Retinal pigment epithelial cell (primary cell): Measurements from ENCODE around the gene ARHGAP24.
A peak's percentile ranks its signal among the peaks of the same experiment; 100 is the strongest.

Experiments
- DNase-seq: peaks from one replicate; pipeline ENCODE4 v3.0.0-alpha.2; 2010; ENCODE audit warnings: low read depth
- H3K4me3 ChIP-seq: 2 replicates; pipeline ENCODE4 v1.5.1; 2011; ENCODE audit warnings: mild to moderate bottlenecking, low read length, control low read depth, moderate library complexity
- TF ChIP-seq, protein P1 (sequence below): conservative IDR thresholded peaks from 2 replicates; pipeline ENCODE4 v1.5.1; 2011; ENCODE audit warnings: low read depth, low read length, control low read depth, inconsistent platforms

The ARHGAP24 gene

DNA sequence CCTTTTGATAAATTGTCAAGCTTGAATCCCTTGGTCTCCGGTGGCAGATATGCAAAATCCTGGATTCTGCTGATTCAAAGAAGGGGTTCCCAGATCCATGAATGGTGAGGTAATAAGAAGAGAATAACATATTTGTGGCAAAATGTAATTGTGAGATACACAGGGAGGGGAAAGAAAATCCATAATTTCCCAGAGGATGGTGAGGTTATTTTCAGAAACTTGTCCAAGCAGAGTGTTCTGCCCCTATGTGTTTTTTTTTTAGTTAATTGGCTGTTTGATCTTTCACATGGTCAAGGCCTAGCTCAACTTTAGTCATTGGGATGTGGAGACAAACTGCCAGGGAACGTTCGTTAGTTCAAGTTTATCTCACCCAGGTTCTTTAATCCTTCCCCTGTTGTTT is 476.1 kb downstream of the ARHGAP24 start:
- TF ChIP-seq, protein P1, sequence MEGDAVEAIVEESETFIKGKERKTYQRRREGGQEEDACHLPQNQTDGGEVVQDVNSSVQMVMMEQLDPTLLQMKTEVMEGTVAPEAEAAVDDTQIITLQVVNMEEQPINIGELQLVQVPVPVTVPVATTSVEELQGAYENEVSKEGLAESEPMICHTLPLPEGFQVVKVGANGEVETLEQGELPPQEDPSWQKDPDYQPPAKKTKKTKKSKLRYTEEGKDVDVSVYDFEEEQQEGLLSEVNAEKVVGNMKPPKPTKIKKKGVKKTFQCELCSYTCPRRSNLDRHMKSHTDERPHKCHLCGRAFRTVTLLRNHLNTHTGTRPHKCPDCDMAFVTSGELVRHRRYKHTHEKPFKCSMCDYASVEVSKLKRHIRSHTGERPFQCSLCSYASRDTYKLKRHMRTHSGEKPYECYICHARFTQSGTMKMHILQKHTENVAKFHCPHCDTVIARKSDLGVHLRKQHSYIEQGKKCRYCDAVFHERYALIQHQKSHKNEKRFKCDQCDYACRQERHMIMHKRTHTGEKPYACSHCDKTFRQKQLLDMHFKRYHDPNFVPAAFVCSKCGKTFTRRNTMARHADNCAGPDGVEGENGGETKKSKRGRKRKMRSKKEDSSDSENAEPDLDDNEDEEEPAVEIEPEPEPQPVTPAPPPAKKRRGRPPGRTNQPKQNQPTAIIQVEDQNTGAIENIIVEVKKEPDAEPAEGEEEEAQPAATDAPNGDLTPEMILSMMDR, result no peak
- DNase-seq, result no peak
- no peak overlapping the region for H3K4me3 ChIP-seq

DNA sequence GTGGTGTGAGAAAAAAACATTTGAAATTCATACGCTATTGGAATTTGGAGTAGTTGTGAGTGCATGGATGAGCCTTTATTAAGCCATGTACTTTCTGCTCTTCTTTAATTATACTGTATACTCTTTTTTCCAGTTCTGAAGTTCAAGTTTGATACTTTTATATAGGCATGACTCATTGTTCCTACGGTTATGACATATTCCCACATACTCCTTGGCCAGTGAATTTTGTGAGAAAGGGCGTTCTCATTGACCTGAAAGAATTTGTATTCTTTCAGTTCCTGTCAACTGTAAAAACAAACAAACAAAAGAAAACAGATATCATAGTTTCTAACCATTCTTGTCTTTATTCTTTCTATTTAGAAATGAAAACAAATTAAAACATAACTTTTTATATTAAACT is 477.6 kb downstream of the ARHGAP24 start:
- H3K4me3 ChIP-seq, result no peak overlapping the region
- DNase-seq, result peak; percentile 51
- TF ChIP-seq, protein P1, result no peak

DNA sequence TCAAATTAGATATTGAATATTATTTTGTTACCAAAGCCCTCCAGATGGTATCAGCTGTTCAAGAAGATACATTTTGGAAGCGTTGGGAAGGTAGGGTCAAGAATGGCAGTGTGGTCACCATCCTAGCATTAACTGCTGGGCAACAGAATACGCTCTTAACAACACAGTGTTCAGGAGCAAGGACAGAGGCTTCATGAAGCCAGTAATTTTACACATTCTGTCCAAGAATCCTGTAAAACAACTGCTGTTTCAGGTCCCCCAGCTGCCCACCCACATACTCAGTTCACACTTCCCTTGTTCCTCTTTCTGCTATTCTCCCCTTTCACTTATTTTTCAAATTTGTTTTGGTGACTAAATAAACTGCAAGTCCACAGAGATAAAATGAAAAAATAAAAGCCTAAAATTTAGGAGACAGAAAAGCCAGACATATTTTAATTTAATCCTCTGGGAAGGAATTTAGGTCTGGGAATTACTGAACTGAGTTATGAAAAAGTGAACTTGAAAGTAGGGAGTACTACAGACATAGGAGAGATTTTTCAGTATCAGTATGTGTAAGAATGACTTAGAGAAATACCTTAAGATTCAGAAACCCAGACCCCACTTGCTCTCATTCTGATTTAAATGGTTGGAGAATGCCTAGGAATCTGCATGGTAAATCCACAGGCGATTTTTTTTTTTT is 478.2 kb downstream of the ARHGAP24 start:
- TF ChIP-seq, protein P1, result no peak
- no peak for DNase-seq
- no peak overlapping the region for H3K4me3 ChIP-seq

DNA sequence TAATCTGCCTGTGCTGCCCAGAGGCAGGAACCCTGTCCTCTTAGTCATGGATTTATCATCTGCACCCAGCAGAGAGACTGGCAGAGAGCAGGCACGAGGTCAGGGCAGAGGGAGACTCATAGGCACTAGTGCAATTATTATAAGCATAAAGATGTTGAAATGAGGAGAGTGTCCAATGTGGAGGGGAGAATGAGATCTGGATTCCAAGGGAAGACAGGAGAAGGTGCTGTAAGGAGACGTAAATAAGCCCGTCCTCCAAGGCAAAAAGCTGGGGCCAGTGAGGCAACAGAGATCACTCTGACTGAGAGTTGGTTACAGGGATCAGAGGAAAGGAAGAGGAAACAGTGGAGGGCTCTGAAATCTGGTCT is 478.7 kb downstream of the ARHGAP24 start:
- peak; percentile 95 for DNase-seq
- no peak overlapping the region for H3K4me3 ChIP-seq
- TF ChIP-seq, protein P1, result no peak

DNA sequence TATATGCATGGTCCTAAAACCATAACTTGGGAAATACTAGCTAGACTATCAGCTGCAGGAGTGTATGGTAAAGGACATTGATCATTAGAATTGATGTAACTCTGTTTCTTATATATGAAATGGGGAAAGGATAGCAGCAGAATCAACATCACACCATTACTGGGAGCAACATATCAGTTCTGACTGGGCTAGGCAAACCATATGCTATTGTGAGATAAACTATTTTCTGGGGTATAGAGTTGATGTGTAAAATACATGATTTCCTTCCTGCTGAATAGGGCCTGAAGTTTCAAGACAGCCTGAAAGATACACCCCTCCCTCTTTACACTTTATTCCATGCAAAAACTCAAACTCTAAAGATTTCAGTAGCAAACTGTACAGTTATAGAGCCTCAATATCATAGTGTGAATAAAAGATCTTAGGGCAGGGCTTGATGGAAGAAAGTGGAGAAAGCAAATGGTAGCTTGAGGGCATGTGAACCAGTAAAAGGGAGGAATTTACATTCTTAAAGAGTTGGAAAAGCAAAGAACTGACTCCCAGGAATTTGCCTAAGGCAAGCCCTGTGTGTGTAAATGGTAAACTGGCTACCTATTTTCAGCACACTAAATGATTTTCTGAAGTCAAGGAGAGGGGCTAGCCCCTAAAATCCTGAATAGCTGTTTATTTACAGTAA is 480.8 kb downstream of the ARHGAP24 start:
- H3K4me3 ChIP-seq, result no peak overlapping the region
- TF ChIP-seq, protein P1, result no peak
- DNase-seq, result no peak

DNA sequence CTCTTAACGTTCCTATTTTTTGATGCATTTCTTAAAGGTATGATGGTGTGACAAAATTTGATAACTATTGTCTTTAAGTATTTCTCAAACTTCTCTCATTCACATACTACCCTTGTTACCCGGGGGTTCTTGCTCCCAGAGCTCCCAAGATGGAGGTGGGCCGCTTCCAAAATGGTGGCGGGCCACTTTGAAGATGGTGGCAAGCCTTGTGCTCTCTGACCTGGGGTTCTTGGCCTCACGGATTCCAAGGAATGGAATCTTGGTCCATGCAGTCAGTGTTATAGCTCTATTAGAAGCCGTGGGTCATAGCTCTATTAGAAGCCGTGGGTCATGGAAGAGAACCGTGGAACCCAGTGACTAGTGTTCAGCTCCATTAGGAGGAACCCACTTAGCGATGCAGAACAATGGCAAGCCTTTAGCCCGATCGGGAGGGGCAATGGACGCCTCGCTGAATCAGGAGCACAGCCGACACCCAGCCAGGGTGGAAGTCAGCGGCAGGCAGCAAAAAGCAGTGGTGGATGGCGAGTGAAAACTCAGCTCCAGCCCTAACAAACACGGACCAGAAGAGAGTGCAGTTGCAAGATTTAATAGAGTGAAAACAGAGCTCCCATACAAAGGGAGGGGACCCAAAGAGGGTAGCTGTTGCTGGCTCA is 481.5 kb downstream of the ARHGAP24 start:
- H3K4me3 ChIP-seq, result no peak overlapping the region
- TF ChIP-seq, protein P1, result no peak
- no peak for DNase-seq

DNA sequence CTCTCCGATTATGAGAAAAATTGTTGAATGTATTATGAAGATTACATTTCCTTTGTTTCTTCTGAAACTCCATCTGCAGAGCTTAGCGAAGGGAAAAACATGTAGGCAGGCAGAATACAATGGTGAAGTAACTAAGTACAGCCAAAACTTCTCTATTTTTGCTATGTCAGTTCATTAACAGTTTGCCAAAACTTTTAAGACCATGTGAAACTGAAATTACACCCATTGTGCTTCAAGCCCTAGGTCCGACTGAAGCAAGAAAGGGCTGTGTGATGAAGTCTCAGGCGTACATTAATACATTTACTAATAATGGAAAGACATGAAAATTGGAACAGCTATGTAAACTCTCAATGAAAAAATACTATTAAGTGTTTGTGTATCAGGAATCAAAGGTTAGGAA is 486.9 kb downstream of the ARHGAP24 start:
- no peak for DNase-seq
- no peak overlapping the region for H3K4me3 ChIP-seq
- TF ChIP-seq, protein P1, result no peak
